Astrocyte of the spinal cord (primary cell): ENCODE measurements around the gene SLC22A23.

Experiments used
- DNase-seq: peaks from one replicate; pipeline ENCODE4 v3.0.0; 2011; ENCODE audit warnings: low read depth, low spot score
- H3K4me3 ChIP-seq: 2 replicates; pipeline ENCODE4 v1.5.1; 2011; ENCODE audit warnings: low read depth, mild to moderate bottlenecking, low read length, moderate library complexity
- in situ Hi-C: cut with HindIII; loops from 2 replicates; pipeline ENCODE4 v1.10.0; 2017; ENCODE audit warnings: low sequenced_read_pairs
- TF ChIP-seq, protein P1 (sequence below): IDR thresholded peaks from 2 replicates; pipeline ENCODE4 v1.5.1; 2012; ENCODE audit warnings: low read depth, mild to moderate bottlenecking, low read length, inconsistent platforms

SLC22A23 gene

DNA sequence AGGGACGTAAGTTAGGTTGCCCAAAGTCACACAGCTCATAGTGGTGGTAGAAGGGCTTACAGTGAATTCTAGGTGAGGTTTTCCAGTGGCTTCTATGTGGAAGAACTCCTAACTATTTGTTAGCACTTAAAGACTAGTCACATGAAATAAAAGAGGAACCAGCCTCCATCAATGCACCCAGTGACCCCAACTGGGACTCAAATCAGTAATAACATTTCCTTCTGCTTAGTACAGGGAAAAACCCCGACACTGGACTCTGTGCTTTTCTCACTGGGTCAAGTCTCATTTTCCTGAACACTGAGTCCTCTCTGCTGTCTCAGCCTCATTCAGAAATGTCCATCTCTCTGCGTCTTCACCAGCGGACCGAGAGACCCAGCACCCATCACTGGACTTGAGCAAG lies 89.2 kb downstream of the SLC22A23 start:
- TF ChIP-seq, protein P1, sequence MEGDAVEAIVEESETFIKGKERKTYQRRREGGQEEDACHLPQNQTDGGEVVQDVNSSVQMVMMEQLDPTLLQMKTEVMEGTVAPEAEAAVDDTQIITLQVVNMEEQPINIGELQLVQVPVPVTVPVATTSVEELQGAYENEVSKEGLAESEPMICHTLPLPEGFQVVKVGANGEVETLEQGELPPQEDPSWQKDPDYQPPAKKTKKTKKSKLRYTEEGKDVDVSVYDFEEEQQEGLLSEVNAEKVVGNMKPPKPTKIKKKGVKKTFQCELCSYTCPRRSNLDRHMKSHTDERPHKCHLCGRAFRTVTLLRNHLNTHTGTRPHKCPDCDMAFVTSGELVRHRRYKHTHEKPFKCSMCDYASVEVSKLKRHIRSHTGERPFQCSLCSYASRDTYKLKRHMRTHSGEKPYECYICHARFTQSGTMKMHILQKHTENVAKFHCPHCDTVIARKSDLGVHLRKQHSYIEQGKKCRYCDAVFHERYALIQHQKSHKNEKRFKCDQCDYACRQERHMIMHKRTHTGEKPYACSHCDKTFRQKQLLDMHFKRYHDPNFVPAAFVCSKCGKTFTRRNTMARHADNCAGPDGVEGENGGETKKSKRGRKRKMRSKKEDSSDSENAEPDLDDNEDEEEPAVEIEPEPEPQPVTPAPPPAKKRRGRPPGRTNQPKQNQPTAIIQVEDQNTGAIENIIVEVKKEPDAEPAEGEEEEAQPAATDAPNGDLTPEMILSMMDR: no peak
- no peak overlapping the region for H3K4me3 ChIP-seq
- no peak for DNase-seq
- in situ Hi-C loops: no loop called here

DNA sequence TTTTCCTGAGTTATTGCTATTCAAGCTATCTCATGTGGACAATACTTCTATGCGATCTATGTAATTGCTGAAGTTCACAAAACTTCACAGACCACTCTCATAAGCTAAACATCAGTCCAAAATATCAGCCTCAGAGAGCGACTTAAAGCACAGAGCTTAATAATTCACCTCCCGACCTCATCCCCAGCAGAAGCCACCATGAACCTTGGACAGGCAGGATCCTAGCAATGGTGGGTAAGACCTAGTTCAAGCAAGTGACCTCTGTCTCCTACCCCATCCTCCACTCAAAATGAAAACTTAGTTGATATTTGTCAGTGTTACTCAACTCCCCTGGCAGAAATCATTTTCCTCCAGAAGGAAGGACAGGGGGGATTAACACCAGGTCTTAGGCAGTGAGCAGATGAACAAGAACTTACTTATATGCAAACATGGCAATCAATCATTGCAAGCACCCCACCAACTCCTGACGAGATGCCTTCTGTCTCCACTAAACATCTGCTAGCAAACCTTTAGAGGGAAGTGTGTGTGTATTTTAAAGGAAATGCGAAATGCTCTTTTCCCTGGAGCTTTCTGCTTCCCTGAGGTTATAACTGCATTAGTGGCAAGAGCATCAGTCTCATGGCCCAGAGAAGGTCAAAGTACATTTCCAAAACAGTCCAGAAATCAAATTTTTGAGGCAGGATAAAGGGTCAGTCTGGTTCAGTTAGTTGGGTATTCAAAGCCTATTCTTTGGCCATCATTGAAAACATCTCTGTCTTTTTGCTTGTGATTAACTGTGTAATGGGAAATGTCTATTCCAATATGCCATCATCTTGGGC lies 90.0 kb downstream of the SLC22A23 start:
- TF ChIP-seq, protein P1: no peak
- in situ Hi-C loops: no loop called here
- H3K4me3 ChIP-seq: no peak overlapping the region
- no peak for DNase-seq

DNA sequence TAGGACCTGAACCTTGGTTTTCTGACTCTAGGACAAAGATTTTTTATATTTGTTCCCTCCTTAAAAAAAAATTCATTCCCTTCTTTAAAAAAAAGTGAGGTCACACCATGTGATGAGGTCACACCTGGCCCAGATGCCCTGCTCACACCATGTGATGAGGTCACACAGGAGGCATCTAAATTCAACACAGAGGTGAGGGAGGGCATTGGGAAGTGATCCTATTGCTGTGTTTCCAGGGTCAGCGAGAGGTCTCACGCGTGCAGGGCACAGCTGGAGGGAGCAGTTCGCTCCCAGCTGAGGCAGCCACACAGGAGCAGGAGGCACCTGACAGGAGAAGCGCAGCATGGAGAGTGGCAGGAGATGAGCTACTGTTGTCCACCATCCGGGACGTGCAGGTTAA lies 92.5 kb downstream of the SLC22A23 start:
- no peak for DNase-seq
- no peak overlapping the region for H3K4me3 ChIP-seq
- TF ChIP-seq, protein P1: no peak
- in situ Hi-C loops: no loop called here

DNA sequence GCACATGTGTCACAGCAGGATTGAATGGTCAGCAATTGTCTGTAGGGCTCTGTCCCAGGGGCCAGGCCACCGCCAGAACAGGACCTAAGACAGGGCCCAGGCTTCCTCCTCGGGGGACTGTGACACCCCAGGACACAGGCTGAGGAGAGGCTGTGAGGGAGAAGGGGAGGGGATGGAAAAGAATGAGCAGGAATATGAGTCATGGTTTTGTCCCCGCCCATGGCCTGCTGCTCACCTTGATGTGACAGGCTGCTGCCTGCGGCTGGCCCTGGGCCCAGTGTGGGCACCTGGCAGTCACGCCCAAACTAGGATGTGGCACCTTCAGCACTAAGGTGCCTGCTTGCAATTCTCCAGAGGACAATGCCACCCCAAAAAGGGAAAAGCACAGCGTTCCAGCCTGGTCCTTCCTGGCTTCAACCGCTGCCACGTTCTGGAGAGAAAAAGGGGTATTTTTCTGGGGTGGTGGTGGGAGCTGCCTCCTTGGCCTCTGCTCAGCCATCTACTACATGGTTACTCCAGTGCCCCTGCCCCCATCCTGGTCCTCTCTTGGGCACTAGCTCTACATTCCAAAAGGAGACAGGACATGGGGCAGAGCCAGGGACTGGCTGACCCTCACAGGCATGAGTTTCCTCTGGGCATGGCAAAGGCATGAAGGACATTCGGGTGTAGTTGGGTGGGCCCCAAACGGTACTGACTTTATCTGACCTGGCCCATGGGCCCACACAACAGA lies 93.4 kb downstream of the SLC22A23 start:
- no peak overlapping the region for H3K4me3 ChIP-seq
- no peak for DNase-seq
- in situ Hi-C loops: no loop called here
- TF ChIP-seq, protein P1: no peak

DNA sequence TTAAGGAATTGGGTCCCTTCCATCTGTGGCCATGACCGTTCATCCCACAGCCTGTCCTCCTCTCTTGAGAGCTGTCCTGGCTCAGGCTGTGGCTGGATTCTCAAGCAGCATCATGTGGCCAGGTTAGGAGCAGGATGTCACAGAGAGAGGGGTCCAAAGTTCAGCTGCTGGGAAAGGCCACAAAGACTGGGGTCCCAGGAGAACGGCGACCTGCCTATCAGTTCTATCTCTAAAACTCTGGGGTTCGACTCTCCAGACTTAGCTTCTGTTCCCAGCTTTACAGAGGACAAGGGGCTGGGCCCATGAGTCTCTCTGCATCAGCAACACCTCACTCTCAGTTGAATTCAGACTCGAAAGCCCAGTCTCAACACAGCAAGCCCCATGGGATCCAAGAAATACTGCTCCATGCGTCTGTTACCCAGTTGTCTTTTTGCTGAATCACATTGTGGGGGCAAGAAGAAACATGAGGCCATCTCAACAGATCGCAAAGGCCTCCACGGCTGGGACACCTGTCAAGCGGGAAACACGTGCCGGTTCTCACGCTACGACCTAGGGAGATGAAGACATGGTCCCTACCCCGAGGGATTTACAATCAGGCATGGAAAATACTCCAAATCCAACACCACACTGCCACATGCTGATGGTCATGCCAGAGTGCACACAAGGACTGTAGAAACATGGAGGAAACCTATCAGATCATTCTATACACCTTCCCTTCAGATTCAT lies 95.4 kb downstream of the SLC22A23 start:
- H3K4me3 ChIP-seq: no peak overlapping the region
- DNase-seq: no peak
- in situ Hi-C loops: no loop called here
- TF ChIP-seq, protein P1: no peak

DNA sequence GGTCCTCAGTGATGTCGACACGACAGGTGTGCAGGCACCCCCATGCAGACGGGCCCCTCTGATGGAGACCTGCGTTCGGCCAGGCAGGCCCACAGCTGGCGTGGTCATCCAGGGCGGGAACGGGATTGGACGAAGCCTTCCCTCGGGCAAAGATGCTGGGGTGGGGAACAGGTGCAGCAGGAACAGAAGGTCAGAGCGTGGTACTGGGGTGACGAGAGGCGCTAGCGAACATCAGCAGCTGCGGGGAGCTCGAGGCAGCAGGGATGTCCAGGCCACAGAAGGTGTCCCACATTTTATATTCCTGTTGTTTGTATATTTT lies 96.2 kb downstream of the SLC22A23 start:
- no peak for DNase-seq
- TF ChIP-seq, protein P1: no peak
- in situ Hi-C loops: no loop called here
- H3K4me3 ChIP-seq: no peak overlapping the region
